Left ventricle myocardium inferior (tissue), 1 donor: Measurements from ENCODE around the gene PHKB. TPM values are rescaled to one million over a fixed set of nuclear protein-coding genes. Genes with fewer than 3 reads are reported as not detected.

Experiments
- DNase-seq: peaks from one replicate; pipeline ENCODE4 v3.0.0-alpha.2; 2020
- H3K27ac ChIP-seq: fragments of 200-600 bp; replicated peaks from 2 replicates; pipeline ENCODE4 v1.8.0; 2021
- H3K27me3 ChIP-seq: fragments of 200-600 bp; 2 replicates; pipeline ENCODE4 v1.8.0; 2021; ENCODE audit warnings: low read depth
- H3K36me3 ChIP-seq: fragments of 200-600 bp; 2 replicates; pipeline ENCODE4 v1.8.0; 2021
- H3K4me1 ChIP-seq: fragments of 200-600 bp; 2 replicates; pipeline ENCODE4 v1.8.0; 2021
- H3K4me3 ChIP-seq: fragments of 200-600 bp; 2 replicates; pipeline ENCODE4 v1.8.0; 2021; ENCODE audit warnings: mild to moderate bottlenecking, moderate library complexity
- H3K9me3 ChIP-seq: fragments of 200-600 bp; replicated peaks from 2 replicates; pipeline ENCODE4 v1.8.0; 2021
- intact Hi-C: fragments of 100-400 bp; cut with micrococcal nuclease; formaldehyde crosslinking; loops from one replicate; pipeline ENCODE4 v1.11.0; 2022
- total RNA-seq: library from RNA; stranded (reverse); fragmentation: NEBNext Ultra II Directional; extraction: Animal tissue kit (Norgen Biotek cat#: 25700); gene quantifications from one replicate; pipeline ENCODE4 v1.2.1, GENCODE V29; 2021
- TF ChIP-seq, protein P1 (sequence below): fragments of 200-600 bp; IDR thresholded peaks from 2 replicates; pipeline ENCODE4 v1.8.0; 2021; ENCODE audit warnings: antibody characterized with exemption, mild to moderate bottlenecking, borderline replicate concordance
- donor health status: DM: no; HTN: yes; CAD: no; lungs with severe emphysema.

Gene PHKB
- total RNA-seq, 1 donor from 2014 or later: 63.2 TPM

DNA sequence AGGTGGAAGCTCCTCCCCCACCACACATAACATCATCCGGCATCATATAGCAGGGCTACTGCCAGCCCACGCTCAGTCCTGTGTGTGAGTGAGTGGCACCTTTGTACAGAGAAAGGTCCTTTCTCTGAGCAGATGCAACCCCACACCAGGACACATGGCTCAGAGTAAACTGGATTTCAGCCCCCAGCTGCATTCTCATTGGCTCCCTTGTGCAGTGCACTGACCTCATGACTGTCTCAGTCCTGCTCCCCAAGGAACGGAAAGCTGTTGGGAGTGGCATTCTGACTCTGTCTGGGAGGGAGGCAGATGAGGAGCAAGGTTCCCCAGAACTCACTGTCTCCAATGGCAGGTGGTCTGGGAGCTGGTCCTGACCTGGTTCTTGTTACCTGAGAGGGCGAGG lies 244.1 kb downstream of the PHKB start:
- peaks cover 25% of the 10 kb centered on the region for H3K36me3 ChIP-seq
- no peaks in the 10 kb centered on the region for H3K27me3 ChIP-seq
- no peak for DNase-seq
- H3K4me1 ChIP-seq: no peaks in the 10 kb centered on the region
- intact Hi-C loops: no loop called here
- H3K4me3 ChIP-seq: no peak overlapping the region
- TF ChIP-seq, protein P1, sequence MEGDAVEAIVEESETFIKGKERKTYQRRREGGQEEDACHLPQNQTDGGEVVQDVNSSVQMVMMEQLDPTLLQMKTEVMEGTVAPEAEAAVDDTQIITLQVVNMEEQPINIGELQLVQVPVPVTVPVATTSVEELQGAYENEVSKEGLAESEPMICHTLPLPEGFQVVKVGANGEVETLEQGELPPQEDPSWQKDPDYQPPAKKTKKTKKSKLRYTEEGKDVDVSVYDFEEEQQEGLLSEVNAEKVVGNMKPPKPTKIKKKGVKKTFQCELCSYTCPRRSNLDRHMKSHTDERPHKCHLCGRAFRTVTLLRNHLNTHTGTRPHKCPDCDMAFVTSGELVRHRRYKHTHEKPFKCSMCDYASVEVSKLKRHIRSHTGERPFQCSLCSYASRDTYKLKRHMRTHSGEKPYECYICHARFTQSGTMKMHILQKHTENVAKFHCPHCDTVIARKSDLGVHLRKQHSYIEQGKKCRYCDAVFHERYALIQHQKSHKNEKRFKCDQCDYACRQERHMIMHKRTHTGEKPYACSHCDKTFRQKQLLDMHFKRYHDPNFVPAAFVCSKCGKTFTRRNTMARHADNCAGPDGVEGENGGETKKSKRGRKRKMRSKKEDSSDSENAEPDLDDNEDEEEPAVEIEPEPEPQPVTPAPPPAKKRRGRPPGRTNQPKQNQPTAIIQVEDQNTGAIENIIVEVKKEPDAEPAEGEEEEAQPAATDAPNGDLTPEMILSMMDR: no peak
- no peaks in the 10 kb centered on the region for H3K9me3 ChIP-seq
- no peak overlapping the region for H3K27ac ChIP-seq

GRCh38 chr16:47711809-47712208 lies 250.7 kb downstream of the PHKB start:
- H3K4me1 ChIP-seq: no peaks in the 10 kb centered on the region
- no peak overlapping the region for H3K27ac ChIP-seq
- TF ChIP-seq, protein P1: no peak
- H3K4me3 ChIP-seq: no peak overlapping the region
- H3K36me3 ChIP-seq: no peaks in the 10 kb centered on the region
- no peaks in the 10 kb centered on the region for H3K9me3 ChIP-seq
- H3K27me3 ChIP-seq: no peaks in the 10 kb centered on the region
- no peak for DNase-seq
- intact Hi-C loops: no loop called here

DNA sequence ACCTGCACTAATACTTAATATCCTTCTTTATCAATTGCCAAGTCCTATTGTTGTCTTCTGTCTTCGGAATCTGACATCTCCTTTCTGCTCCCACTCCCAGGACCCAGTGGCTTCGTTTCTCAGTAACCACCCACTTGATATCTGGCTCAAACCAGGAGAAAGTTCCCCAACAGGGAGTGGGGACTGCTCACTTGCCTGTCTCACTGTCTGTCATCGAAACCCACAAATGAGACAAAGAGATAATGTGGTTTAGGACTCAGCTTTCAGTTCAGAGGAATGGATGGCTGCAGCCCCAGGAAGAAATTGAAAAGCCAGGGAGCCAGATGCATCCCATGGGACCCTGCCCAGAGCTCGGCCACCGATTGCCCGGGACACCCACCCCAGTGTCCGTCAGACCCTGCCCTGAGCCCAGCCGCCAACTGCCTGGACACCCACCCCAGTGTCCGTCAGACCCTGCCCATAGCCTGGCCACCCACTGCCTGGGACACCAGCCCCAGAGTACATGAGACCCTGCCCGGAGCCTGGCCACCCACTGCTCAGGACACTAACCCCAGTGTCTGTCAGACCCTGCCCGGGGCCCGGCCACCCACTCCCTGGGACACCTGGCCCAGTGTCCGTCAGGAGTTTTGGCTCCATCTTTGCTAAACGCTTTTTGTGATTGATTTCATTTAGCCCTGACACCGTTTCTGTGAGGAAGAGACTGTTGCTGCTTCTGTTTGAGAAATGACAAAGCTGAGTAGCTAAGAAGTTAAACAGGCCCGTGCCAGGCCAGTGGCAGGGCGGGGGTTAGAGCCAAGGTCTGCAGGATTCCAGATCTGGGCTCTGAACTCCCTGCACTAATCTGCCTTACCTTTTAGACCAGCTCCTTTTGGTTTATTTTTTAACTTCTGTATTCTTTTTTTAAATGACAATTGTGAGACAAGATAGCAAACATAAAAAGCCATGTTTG lies 251.4 kb downstream of the PHKB start:
- H3K4me3 ChIP-seq: no peak overlapping the region
- no peak for DNase-seq
- H3K9me3 ChIP-seq: no peaks in the 10 kb centered on the region

DNA sequence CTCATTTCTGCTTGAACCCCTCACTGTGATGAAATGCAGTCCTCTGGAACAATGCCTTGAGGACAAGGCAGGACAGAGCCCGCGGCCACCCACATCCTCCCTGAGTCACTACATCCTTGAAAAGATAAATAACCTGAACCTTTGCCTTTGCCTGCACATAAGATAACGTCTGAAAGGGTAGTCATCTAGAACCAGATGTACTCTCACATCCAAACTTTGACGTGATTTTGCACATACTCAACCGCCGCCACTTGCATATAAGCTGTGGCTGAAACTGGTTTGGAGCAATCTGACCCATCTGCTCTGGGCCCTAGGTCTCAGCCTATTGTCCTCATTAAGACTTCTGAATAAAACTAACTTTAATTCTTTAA lies 252.1 kb downstream of the PHKB start:
- TF ChIP-seq, protein P1: no peak
- Histone ChIP-seq H3K27ac (no peak overlapping the region), H3K27me3 (no peaks in the 10 kb centered on the region), H3K4me1 (no peaks in the 10 kb centered on the region), H3K9me3 (no peaks in the 10 kb centered on the region), H3K4me3 (no peak overlapping the region), H3K36me3 (no peaks in the 10 kb centered on the region)
- DNase-seq: no peak
- intact Hi-C loops: no loop called here

More for the DNA sequence above, 251.4 kb downstream of the PHKB start:
- Histone ChIP-seq H3K27ac (no peak overlapping the region), H3K27me3 (no peaks in the 10 kb centered on the region), H3K4me1 (no peaks in the 10 kb centered on the region), H3K36me3 (no peaks in the 10 kb centered on the region)
- intact Hi-C loops: no loop called here
- TF ChIP-seq, protein P1: no peak

DNA sequence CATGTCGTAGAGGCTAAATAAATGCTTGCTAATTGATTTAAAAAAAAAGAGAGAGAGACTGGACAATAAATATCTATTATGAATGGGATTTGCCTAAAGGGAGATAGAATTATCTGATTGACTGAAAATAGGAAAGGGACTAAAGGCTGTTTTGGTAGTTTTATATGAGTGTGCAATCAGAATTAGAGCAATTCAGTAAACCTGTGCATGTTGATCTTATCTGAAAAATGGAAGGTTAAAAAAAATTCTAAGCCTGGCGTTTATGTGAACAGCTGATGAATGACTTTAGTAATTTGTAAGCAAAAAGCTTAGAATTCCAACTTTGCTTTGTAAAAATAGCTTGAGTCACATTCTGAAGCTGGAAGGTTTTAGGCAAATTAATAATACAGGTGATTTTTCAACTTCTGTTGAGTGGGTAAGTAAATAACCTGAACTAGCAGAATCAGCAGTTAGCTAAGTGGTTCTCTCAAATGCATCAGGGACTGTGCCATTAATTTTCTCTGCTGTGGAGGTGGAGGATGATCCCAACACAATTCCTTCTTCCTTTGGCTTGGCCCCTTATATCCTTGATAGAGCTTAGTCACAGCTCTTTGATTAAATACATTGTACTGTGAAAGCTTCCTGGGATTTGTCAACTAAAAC lies 254.4 kb downstream of the PHKB start:
- intact Hi-C loops: no loop called here
- H3K4me1 ChIP-seq: no peaks in the 10 kb centered on the region
- DNase-seq: no peak
- TF ChIP-seq, protein P1: no peak
- no peak overlapping the region for H3K4me3 ChIP-seq
- no peak overlapping the region for H3K27ac ChIP-seq
- no peaks in the 10 kb centered on the region for H3K9me3 ChIP-seq
- H3K36me3 ChIP-seq: no peaks in the 10 kb centered on the region
- H3K27me3 ChIP-seq: no peaks in the 10 kb centered on the region
